Astrocyte (in vitro differentiated cells and primary cell): Measurements from ENCODE around the gene BACH2.

Experiments
- EZH2 ChIP-seq: IDR thresholded peaks from 2 replicates; pipeline ENCODE4 v1.6.1; 2012; ENCODE audit warnings: mild to moderate bottlenecking, low read length, inconsistent platforms; ENCODE audit not compliant: insufficient read depth
- TF ChIP-seq, protein P1 (sequence below): IDR thresholded peaks from 2 replicates; pipeline ENCODE4 v1.5.1; 2011; ENCODE audit warnings: low read depth, mild to moderate bottlenecking, inconsistent platforms, low read length, moderate library complexity; ENCODE audit not compliant: insufficient read depth

DNA sequence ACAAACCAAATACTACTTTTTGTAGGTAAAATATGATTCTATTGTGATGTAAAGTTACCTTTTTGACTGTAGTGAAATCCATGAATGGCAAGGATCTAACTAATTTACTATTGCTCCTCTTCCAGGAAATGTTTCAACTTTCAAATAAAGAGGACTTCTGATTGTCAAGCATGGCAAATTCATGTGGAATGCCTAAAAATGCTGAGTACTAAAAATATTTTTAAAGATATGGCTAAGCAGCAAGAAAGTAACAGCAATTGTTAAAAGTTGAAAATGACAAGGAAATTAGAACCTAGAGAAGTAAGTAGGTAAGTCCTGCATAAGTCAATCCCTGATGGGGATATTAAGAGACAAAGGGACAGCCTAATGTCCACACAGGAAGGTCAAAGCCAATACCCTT, 126.0 kb downstream of the BACH2 start:
- no peak for TF ChIP-seq EZH2
- TF ChIP-seq, protein P1, sequence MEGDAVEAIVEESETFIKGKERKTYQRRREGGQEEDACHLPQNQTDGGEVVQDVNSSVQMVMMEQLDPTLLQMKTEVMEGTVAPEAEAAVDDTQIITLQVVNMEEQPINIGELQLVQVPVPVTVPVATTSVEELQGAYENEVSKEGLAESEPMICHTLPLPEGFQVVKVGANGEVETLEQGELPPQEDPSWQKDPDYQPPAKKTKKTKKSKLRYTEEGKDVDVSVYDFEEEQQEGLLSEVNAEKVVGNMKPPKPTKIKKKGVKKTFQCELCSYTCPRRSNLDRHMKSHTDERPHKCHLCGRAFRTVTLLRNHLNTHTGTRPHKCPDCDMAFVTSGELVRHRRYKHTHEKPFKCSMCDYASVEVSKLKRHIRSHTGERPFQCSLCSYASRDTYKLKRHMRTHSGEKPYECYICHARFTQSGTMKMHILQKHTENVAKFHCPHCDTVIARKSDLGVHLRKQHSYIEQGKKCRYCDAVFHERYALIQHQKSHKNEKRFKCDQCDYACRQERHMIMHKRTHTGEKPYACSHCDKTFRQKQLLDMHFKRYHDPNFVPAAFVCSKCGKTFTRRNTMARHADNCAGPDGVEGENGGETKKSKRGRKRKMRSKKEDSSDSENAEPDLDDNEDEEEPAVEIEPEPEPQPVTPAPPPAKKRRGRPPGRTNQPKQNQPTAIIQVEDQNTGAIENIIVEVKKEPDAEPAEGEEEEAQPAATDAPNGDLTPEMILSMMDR: no peak
